ENCODE results near the gene EIF1AY. TPM values are rescaled to one million over a fixed set of nuclear protein-coding genes. Genes with fewer than 3 reads are reported as not detected.

The EIF1AY gene
- total RNA-seq, 1 donor from 2014 or later: 35.8 TPM

DNA sequence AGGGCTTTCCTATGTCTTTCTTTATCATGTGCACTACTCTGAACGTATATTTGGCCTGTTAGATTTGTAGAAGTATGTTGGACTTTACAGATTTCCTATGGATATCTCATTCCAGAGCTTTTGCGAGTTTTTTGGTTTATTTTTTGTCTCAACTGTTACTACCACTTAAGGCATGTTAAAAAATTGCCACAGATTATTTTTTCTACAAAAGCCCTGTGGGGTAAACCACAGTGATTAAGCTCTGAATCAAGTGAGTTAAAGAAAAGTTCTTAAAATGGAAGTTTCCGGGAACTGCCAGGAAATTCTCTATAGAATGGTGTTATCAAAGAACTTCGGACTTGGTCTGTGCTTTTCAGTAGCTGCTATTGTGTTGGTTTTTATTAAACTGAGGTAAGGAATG, 10.6 kb downstream of the EIF1AY start:
- H3K4me3 Mint-ChIP-seq: no peak overlapping the region
- no peaks in the 10 kb centered on the region for H3K27me3 Mint-ChIP-seq
- POLR2A ChIA-PET: no interaction called here
- intact Hi-C loops (cut with micrococcal nuclease): no loop called here
- no peaks in the 10 kb centered on the region for H3K9me3 Mint-ChIP-seq
- TF ChIP-seq CTCF (IDR thresholded peaks at IDR 0.05): no peak
- peak overlapping the region; percentile 30 for H3K27ac Mint-ChIP-seq
- peaks cover 46% of the 10 kb centered on the region for H3K36me3 Mint-ChIP-seq (ENCODE audit: low read depth)
- CTCF ChIA-PET: no interaction called here
- no peak for ATAC-seq (ENCODE audit: low read depth)
- H3K4me1 Mint-ChIP-seq: peaks cover 3% of the 10 kb centered on the region
- DNase-seq: no peak

Other genes starting within 250 kb of the EIF1AY start
- gene RPS4Y2, start 180.3 kb downstream of the EIF1AY start, total RNA-seq: not detected in 2 replicates

All from activated B cell treated with CpG ODN at 0.5 μM for 24 hours (primary cell).